IMR-90 (cell line): ENCODE results near the gene DOLPP1. TPM values are rescaled to one million over a fixed set of nuclear protein-coding genes. Genes with fewer than 3 reads are reported as not detected.

Experiments
- ATAC-seq: fragments of 200-7000 bp; cut with Tn5 transposase; 2 replicates; pipeline ENCODE4 v1.9.1; 2020; ENCODE audit warnings: low read depth, mild to moderate bottlenecking, moderate library complexity
- BruUV-seq: library from RNA; stranded (reverse); fragments of 400-500 nt; replicated peaks from 2 replicates; lab custom pipeline; 2021; lab: Mats Ljungman, UMichigan
- CTCF ChIA-PET: fragments of 300-600 bp; formaldehyde crosslinking; extraction: SDS; loops from one replicate; lab custom pipeline; 2021; ENCODE audit warnings: antibody characterized with exemption; lab: Yijun Ruan, JAX
- POLR2A ChIA-PET: fragments of 300-600 bp; sonication (Branson Sonifier 250); formaldehyde crosslinking; loops from one replicate; lab custom pipeline; 2022; ENCODE audit warnings: antibody characterized with exemption; ENCODE audit not compliant: unreplicated experiment; lab: Charles Lee
- DNase-seq: peaks from one replicate; pipeline ENCODE4 v3.0.0; 2013
- H2AFZ ChIP-seq: replicated peaks from 2 replicates; pipeline ENCODE3; 2013; ENCODE audit warnings: low read length, mild to moderate bottlenecking; ENCODE audit not compliant: poor library complexity
- H2AK5ac ChIP-seq: 2 replicates; pipeline ENCODE4 v1.6.1; 2013; ENCODE audit warnings: low read depth, low read length, inconsistent platforms
- H2AK9ac ChIP-seq: replicated peaks from 2 replicates; pipeline ENCODE3; 2013; ENCODE audit warnings: mild to moderate bottlenecking, low read depth, low read length, moderate library complexity; ENCODE audit not compliant: poor library complexity
- H2BK120ac ChIP-seq: 2 replicates; pipeline ENCODE4 v1.6.1; 2013; ENCODE audit warnings: low read depth, low read length, inconsistent platforms
- H2BK15ac ChIP-seq: 3 replicates; pipeline ENCODE4 v1.6.1; 2013; ENCODE audit warnings: low read depth, low read length, inconsistent platforms
- H2BK20ac ChIP-seq: 2 replicates; pipeline ENCODE4 v1.6.1; 2013; ENCODE audit warnings: low read depth, mild to moderate bottlenecking, inconsistent platforms, low read length, moderate library complexity
- H2BK5ac ChIP-seq: 2 replicates; pipeline ENCODE4 v1.6.1; 2013; ENCODE audit warnings: mild to moderate bottlenecking, low read depth, low read length, inconsistent platforms; ENCODE audit not compliant: poor library complexity, severe bottlenecking
- H3K14ac ChIP-seq: replicated peaks from 2 replicates; pipeline ENCODE4 v1.6.1; 2013; ENCODE audit warnings: low read depth, low read length, inconsistent platforms
- H3K18ac ChIP-seq: 2 replicates; pipeline ENCODE4 v1.6.1; 2013; ENCODE audit warnings: low read depth, low read length, control low read depth
- H3K23ac ChIP-seq: 2 replicates; pipeline ENCODE4 v1.6.1; 2013; ENCODE audit warnings: low read depth, low read length, inconsistent platforms
- H3K27ac ChIP-seq: 2 replicates; pipeline ENCODE4 v1.5.1; 2013; ENCODE audit warnings: mild to moderate bottlenecking, control low read depth, low read length; ENCODE audit not compliant: insufficient read depth
- H3K27me3 ChIP-seq: 2 replicates; pipeline ENCODE4 v1.6.1; 2013; ENCODE audit warnings: low read length; ENCODE audit not compliant: control insufficient read depth, insufficient read depth
- H3K36me3 ChIP-seq: 2 replicates; pipeline ENCODE4 v1.6.1; 2013; ENCODE audit warnings: low read length, mixed read lengths; ENCODE audit not compliant: control insufficient read depth, insufficient read depth
- H3K4ac ChIP-seq: 2 replicates; pipeline ENCODE4 v1.6.1; 2013; ENCODE audit warnings: low read depth, low read length, inconsistent platforms
- H3K4me1 ChIP-seq: 2 replicates; pipeline ENCODE4 v1.6.1; 2013; ENCODE audit warnings: low read length, mixed read lengths; ENCODE audit not compliant: control insufficient read depth, insufficient read depth
- H3K4me2 ChIP-seq: 2 replicates; pipeline ENCODE4 v1.6.1; 2013; ENCODE audit warnings: low read depth, mild to moderate bottlenecking, control low read depth, low read length, moderate library complexity
- H3K4me3 ChIP-seq: 2 replicates; pipeline ENCODE4 v1.5.1; 2013; ENCODE audit warnings: low read depth, mild to moderate bottlenecking, control low read depth, low read length, moderate library complexity; ENCODE audit not compliant: insufficient read depth
- H3K56ac ChIP-seq: 2 replicates; pipeline ENCODE4 v1.6.1; 2013; ENCODE audit warnings: low read length, inconsistent platforms; ENCODE audit not compliant: insufficient read depth; ENCODE audit errors: extremely low read depth
- H3K79me1 ChIP-seq, 2 experiments: 2 replicates each; pipeline ENCODE4 v1.6.1; 2013; ENCODE audit warnings: low read length in 2 of 2, inconsistent platforms in 1 of 2, low read depth in 1 of 2
- H3K9ac ChIP-seq: 2 replicates; pipeline ENCODE4 v1.6.1; 2013; ENCODE audit warnings: low read depth, low read length, control low read depth
- H3K9me1 ChIP-seq: 2 replicates; pipeline ENCODE4 v1.6.1; 2013; ENCODE audit warnings: low read length, inconsistent platforms; ENCODE audit not compliant: insufficient read depth
- H3K9me3 ChIP-seq: 2 replicates; pipeline ENCODE4 v1.6.1; 2013; ENCODE audit warnings: low read length; ENCODE audit not compliant: control insufficient read depth, insufficient read depth
- H4K20me1 ChIP-seq: 2 replicates; pipeline ENCODE4 v1.6.1; 2013; ENCODE audit warnings: low read length, inconsistent platforms; ENCODE audit not compliant: insufficient read depth
- H4K5ac ChIP-seq: 2 replicates; pipeline ENCODE4 v1.6.1; 2013; ENCODE audit warnings: mild to moderate bottlenecking, low read depth, low read length, control low read depth
- H4K8ac ChIP-seq, 2 experiments: 2 replicates each; pipeline ENCODE4 v1.6.1; 2013; ENCODE audit warnings: low read depth in 2 of 2, low read length in 2 of 2, control low read depth in 1 of 2, inconsistent platforms in 1 of 2
- H4K91ac ChIP-seq: 2 replicates; pipeline ENCODE4 v1.6.1; 2013; ENCODE audit warnings: low read depth, low read length, inconsistent platforms; ENCODE audit not compliant: insufficient read depth
- CHD1 ChIP-seq: IDR thresholded peaks from 2 replicates; pipeline ENCODE4 v1.6.1; 2012; ENCODE audit warnings: low read depth, low read length, improper control_type of control experiment
- RCOR1 ChIP-seq: IDR thresholded peaks from 2 replicates; pipeline ENCODE4 v1.6.1; 2012; ENCODE audit warnings: mild to moderate bottlenecking, low read length, improper control_type of control experiment; ENCODE audit not compliant: insufficient replicate concordance
- WGBS, 2 experiments: methylation state at CpG; one replicate each; pipeline versions ENCODE4 v1.1.5 to v1.1.7; 2013; ENCODE audit warnings: missing lambda C conversion rate in 2 of 2; ENCODE audit not compliant: insufficient read length in 1 of 2; ENCODE audit errors: extremely low coverage in 2 of 2; 5-methylcytosine and 5-hydroxymethylcytosine counted together
- dilution Hi-C: fragments of 300-500 bp; cut with HindIII; formaldehyde crosslinking; loops from one replicate; pipeline ENCODE4 v1.14.3; 2018; ENCODE audit warnings: low sequenced_read_pairs; ENCODE audit not compliant: unreplicated experiment
- in situ Hi-C: fragments of 300-500 bp; cut with MboI; formaldehyde crosslinking; loops from 3 replicates; pipeline ENCODE4 v1.14.3; 2019; ENCODE audit warnings: low sequenced_read_pairs, inconsistent platforms, mixed read lengths
- intact Hi-C: fragments of 100-400 bp; cut with micrococcal nuclease; formaldehyde crosslinking; loops from 2 replicates; pipeline ENCODE4 v1.10.0; 2022
- polyA plus RNA-seq, 3 experiments: library from polyadenylated mRNA; depleted of rRNA; stranded (reverse); fragments of >200 nt; gene quantifications; 2 replicates each; pipeline ENCODE4 v1.2.3, GENCODE V29; 2012; ENCODE audit warnings: low replicate concordance in 1 of 3
- total RNA-seq: library from RNA; depleted of rRNA; stranded (reverse); fragments of >200 nt; gene quantifications from 2 replicates; pipeline ENCODE4 v1.2.3, GENCODE V29; 2012

DOLPP1 gene
- total and polyA plus RNA-seq, 2 of the 4 experiments (the other 2 are of a cell fraction) = 7.0 to 16.5 TPM

DNA sequence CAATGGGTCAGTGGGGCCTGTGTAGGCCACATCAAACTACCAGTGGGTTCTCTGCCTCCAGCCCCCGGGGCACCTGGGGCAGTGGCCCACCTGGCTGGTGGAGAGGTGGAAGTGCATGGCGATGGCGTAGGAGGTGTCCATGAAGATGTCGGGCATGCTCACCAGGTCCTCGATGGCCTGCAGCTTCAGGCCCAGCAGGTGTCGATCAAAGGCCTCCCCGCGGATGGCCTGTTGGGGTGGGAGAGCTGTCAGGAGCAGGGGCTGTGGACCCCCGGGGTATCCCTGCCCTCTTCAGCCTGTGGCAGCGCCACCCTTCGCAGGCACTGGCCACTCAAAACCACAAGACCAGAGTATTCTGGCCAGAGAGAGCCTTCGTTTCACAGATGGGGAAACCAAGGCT is 15.0 kb downstream of the DOLPP1 start:
- no peak overlapping the region for H2BK120ac ChIP-seq
- no peak overlapping the region for H3K4me3 ChIP-seq
- no peak overlapping the region for H4K8ac ChIP-seq
- no peak overlapping the region for H4K5ac ChIP-seq
- H3K4ac ChIP-seq = no peak overlapping the region
- H2AK5ac ChIP-seq = no peak overlapping the region
- no peaks in the 10 kb centered on the region for H3K79me1 ChIP-seq
- no peak overlapping the region for H2BK5ac ChIP-seq
- no peak overlapping the region for H3K18ac ChIP-seq
- no peaks in the 10 kb centered on the region for H3K9me1 ChIP-seq
- peaks cover 32% of the 10 kb centered on the region for H3K36me3 ChIP-seq
- ChIA-PET POLR2A (no interaction called here), CTCF (no interaction called here)
- no peak overlapping the region for H3K9ac ChIP-seq
- H4K91ac ChIP-seq = no peak overlapping the region
- TF ChIP-seq RCOR1 (no peak), CHD1 (no peak)
- H4K20me1 ChIP-seq = no peaks in the 10 kb centered on the region
- intact Hi-C loops = no loop called here
- BruUV-seq = no TSS peak
- in situ Hi-C loops = no loop called here
- H3K27me3 ChIP-seq = no peaks in the 10 kb centered on the region
- no peak overlapping the region for H2AK9ac ChIP-seq
- no peak overlapping the region for H3K56ac ChIP-seq
- H2AFZ ChIP-seq = no peak overlapping the region
- no peak overlapping the region for H2BK20ac ChIP-seq
- H3K9me3 ChIP-seq = no peaks in the 10 kb centered on the region
- no peak overlapping the region for H3K4me2 ChIP-seq
- H3K23ac ChIP-seq = no peak overlapping the region
- H3K14ac ChIP-seq = no peak overlapping the region
- no peak overlapping the region for H2BK15ac ChIP-seq
- WGBS, 2 experiments = 100% methylated on average over 2 of the region's 12 CpGs; no CpG with 5 or more reads in 1 of the 2 experiments
- no peak for ATAC-seq
- dilution Hi-C loops = no loop called here
- no peaks in the 10 kb centered on the region for H3K4me1 ChIP-seq
- no peak overlapping the region for H3K27ac ChIP-seq
- DNase-seq = no peak
